HepG2 (cell line): ENCODE measurements around the gene TRIM62. TPM values are rescaled to one million over a fixed set of nuclear protein-coding genes. Genes with fewer than 3 reads are reported as not detected.

Experiments used
- BORCS8-MEF2B ChIP-seq: sonication (generic); formaldehyde crosslinking; IDR thresholded peaks from 2 replicates; pipeline ENCODE4 v1.8.0; 2022; ENCODE audit warnings: mild to moderate bottlenecking, missing genetic modification reagents
- FOXA3 ChIP-seq: IDR thresholded peaks from 2 replicates; pipeline ENCODE4 v1.6.1; 2016; ENCODE audit warnings: missing genetic modification reagents, missing compliant biosample characterization
- MBNL3 ChIP-seq: fragments of 250-450 bp; sonication (Bioruptor Pico); conservative IDR thresholded peaks from 2 replicates; pipeline ENCODE4 v1.8.0; 2022; ENCODE audit warnings: mild to moderate bottlenecking, inconsistent platforms
- MLLT10 ChIP-seq: sonication (generic); formaldehyde crosslinking; IDR thresholded peaks from 2 replicates; pipeline ENCODE4 v1.4.0; 2020; ENCODE audit warnings: missing genetic modification reagents
- NFE2 ChIP-seq: sonication (generic); formaldehyde crosslinking; IDR thresholded peaks from 2 replicates; pipeline ENCODE4 v1.4.0; 2020; ENCODE audit warnings: missing genetic modification reagents
- NFYB ChIP-seq: sonication (generic); formaldehyde crosslinking; IDR thresholded peaks from 2 replicates; pipeline ENCODE4 v1.4.0; 2020; ENCODE audit warnings: missing genetic modification reagents
- NRL ChIP-seq: sonication (generic); formaldehyde crosslinking; IDR thresholded peaks from 2 replicates; pipeline ENCODE4 v1.5.0; 2020; ENCODE audit warnings: missing genetic modification reagents, mild to moderate bottlenecking, moderate library complexity, borderline replicate concordance
- PRPF4 ChIP-seq: fragments of 200-400 bp; formaldehyde crosslinking; IDR thresholded peaks from 2 replicates; pipeline ENCODE4 v1.6.1; 2016; ENCODE audit warnings: low read length, low read depth; ENCODE audit not compliant: poor library complexity, severe bottlenecking
- RAD51 ChIP-seq: fragments of 450-650 bp; IDR thresholded peaks from 2 replicates; pipeline ENCODE4 v1.6.1; 2016; ENCODE audit warnings: borderline replicate concordance
- SATB2 ChIP-seq: sonication (generic); formaldehyde crosslinking; IDR thresholded peaks from 2 replicates; pipeline ENCODE4 v1.5.0; 2020; ENCODE audit warnings: missing genetic modification reagents
- SIX4 ChIP-seq: sonication (generic); formaldehyde crosslinking; IDR thresholded peaks from 2 replicates; pipeline ENCODE4 v1.4.0; 2020; ENCODE audit warnings: missing genetic modification reagents
- SOX6 ChIP-seq, 2 experiments: fragments of 450-650 bp in 1 of 2; sonication (generic) in 1 of 2; formaldehyde crosslinking in 1 of 2; IDR thresholded peaks; 2 replicates each; pipeline versions ENCODE4 v1.4.0 to v1.6.1; 2017 to 2020; ENCODE audit warnings: antibody characterized with exemption in 1 of 2, mild to moderate bottlenecking in 1 of 2, missing genetic modification reagents in 1 of 2
- SRY ChIP-seq: sonication (generic); formaldehyde crosslinking; IDR thresholded peaks from 2 replicates; pipeline ENCODE4 v1.8.0; 2022; ENCODE audit warnings: mild to moderate bottlenecking, missing genetic modification reagents
- TBL1XR1 ChIP-seq: fragments of 150-350 bp; IDR thresholded peaks from 2 replicates; pipeline ENCODE4 v1.6.1; 2014; ENCODE audit warnings: borderline replicate concordance, low read length; ENCODE audit not compliant: partially characterized antibody
- ZNF121 ChIP-seq: sonication (generic); formaldehyde crosslinking; IDR thresholded peaks from 2 replicates; pipeline ENCODE4 v1.5.0; 2020; ENCODE audit warnings: mild to moderate bottlenecking, missing genetic modification reagents
- ZNF24 ChIP-seq: fragments of 450-650 bp; IDR thresholded peaks from 2 replicates; pipeline ENCODE4 v1.6.1; 2017; ENCODE audit warnings: antibody characterized with exemption, mild to moderate bottlenecking
- ZNF317 ChIP-seq: sonication (generic); formaldehyde crosslinking; IDR thresholded peaks from 2 replicates; pipeline ENCODE4 v1.5.0; 2020; ENCODE audit warnings: mild to moderate bottlenecking, missing genetic modification reagents
- ZNF329 ChIP-seq: sonication (generic); formaldehyde crosslinking; IDR thresholded peaks from 2 replicates; pipeline ENCODE4 v1.9.0; 2021; ENCODE audit warnings: low read depth, mild to moderate bottlenecking, missing genetic modification reagents
- ZNF564 ChIP-seq: sonication (generic); formaldehyde crosslinking; IDR thresholded peaks from 2 replicates; pipeline ENCODE4 v1.8.1; 2023; ENCODE audit warnings: mild to moderate bottlenecking, missing genetic modification reagents
- ZNF781 ChIP-seq: sonication (generic); formaldehyde crosslinking; IDR thresholded peaks from 2 replicates; pipeline ENCODE4 v1.5.1; 2020; ENCODE audit warnings: borderline replicate concordance, mild to moderate bottlenecking, missing genetic modification reagents; ENCODE audit errors: not compliant biosample characterization
- polyA plus RNA-seq, 8 experiments: library from polyadenylated mRNA; depleted of rRNA in 3 of 8; stranded (reverse) in 7 of 8; unstranded in 1 of 8; fragments of >200 nt; fragmentation: Illumina TruSeq in 4 of 8; extraction: Trizol in 4 of 8; gene quantifications; 2 replicates each; pipeline versions ENCODE4 v1.2.1 to v1.2.3, GENCODE V29; 2011 to 2016; ENCODE audit warnings: low read depth in 4 of 8, missing spikeins in 1 of 8, mixed read lengths in 1 of 8; ENCODE audit not compliant: insufficient read depth in 1 of 8
- total RNA-seq, 5 experiments: library from RNA; depleted of rRNA; stranded (reverse); fragments of >200 nt; fragmentation: Illumina TruSeq; extraction: Trizol; gene quantifications; 2 replicates each; pipeline ENCODE4 v1.2.3, GENCODE V29; 2016; ENCODE audit warnings: low read depth in 1 of 5
- TF ChIP-seq, protein P1 (sequence below): sonication (generic); formaldehyde crosslinking; IDR thresholded peaks from 2 replicates; pipeline ENCODE4 v1.4.0; 2020; ENCODE audit warnings: missing genetic modification reagents, mild to moderate bottlenecking, borderline replicate concordance
- TF ChIP-seq, protein P2 (sequence below): sonication (generic); formaldehyde crosslinking; conservative IDR thresholded peaks from 2 replicates; pipeline ENCODE4 v1.8.0; 2022; ENCODE audit warnings: missing genetic modification reagents
- TF ChIP-seq, protein P3 (sequence below): sonication (generic); formaldehyde crosslinking; IDR thresholded peaks from 2 replicates; pipeline ENCODE4 v1.8.1; 2023; ENCODE audit warnings: missing genetic modification reagents, mild to moderate bottlenecking, borderline replicate concordance
- TF ChIP-seq, protein P4 (sequence below): sonication (generic); formaldehyde crosslinking; IDR thresholded peaks from 2 replicates; pipeline ENCODE4 v1.8.0; 2022; ENCODE audit warnings: mild to moderate bottlenecking, missing genetic modification reagents, moderate library complexity

The TRIM62 gene
- total and polyA plus RNA-seq, 2 of the 13 experiments (the other 11 are each of a cell fraction or from before 2014, with no cell fraction given) = 0.53 to 0.57 TPM

DNA sequence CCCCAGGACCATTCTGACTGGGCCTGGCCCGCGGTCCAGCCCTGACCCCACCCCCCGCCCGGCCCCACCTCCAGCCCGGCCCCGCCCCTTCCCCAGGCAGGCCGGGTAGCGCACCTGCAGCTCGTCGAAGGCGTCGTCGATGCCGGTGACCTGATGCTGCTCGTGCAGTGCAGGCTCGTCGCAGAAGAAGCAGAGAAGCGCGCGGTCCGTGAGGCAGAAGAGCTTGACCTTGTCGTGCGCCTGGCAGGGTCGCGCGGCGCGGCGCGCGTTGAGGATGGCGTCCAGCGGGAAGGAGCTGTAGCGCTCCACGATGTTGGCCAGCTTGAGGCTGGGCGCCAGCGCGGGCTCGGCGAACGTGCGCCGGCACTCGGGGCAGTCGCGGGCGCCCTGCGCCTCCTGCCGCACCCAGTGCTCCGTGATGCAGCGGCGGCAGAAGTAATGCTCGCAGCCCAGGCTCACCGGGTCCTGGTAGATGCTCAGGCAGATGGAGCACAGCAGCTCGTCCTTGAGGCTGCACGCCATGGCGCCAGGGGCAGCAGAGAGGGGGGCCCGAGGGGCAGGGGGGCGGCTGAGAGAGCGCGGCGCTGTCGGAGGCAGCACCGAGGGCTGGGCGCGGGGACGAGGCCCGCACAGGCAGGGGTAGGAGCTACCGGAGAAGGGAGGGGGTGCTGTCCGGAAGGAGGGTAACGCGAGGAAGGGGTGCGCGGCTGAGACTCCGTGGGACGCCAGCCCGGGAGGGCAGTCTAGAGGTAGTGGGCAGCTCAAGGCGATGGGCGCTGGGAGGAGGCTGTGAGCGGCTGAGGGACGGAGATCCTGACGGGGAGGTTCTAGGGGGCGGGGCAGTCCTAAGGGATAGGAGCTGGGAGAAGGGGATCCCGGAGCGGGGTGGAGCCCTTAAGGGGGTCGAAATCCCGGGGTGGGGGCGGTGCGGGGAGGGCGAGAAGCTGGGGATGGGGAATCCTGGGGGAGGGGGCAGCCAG, 642 bp downstream of the TRIM62 start (continued):
- TF ChIP-seq, protein P1, sequence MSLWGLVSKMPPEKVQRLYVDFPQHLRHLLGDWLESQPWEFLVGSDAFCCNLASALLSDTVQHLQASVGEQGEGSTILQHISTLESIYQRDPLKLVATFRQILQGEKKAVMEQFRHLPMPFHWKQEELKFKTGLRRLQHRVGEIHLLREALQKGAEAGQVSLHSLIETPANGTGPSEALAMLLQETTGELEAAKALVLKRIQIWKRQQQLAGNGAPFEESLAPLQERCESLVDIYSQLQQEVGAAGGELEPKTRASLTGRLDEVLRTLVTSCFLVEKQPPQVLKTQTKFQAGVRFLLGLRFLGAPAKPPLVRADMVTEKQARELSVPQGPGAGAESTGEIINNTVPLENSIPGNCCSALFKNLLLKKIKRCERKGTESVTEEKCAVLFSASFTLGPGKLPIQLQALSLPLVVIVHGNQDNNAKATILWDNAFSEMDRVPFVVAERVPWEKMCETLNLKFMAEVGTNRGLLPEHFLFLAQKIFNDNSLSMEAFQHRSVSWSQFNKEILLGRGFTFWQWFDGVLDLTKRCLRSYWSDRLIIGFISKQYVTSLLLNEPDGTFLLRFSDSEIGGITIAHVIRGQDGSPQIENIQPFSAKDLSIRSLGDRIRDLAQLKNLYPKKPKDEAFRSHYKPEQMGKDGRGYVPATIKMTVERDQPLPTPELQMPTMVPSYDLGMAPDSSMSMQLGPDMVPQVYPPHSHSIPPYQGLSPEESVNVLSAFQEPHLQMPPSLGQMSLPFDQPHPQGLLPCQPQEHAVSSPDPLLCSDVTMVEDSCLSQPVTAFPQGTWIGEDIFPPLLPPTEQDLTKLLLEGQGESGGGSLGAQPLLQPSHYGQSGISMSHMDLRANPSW = no peak
- TF ChIP-seq SRY (CRISPR knock-in tag) (peak; percentile 23; the same call in 1 of the 2 replicates), ZNF121 (CRISPR knock-in tag) (no peak), TBL1XR1 (no peak), ZNF329 (CRISPR knock-in tag) (no peak), FOXA3 (CRISPR knock-in tag) (no peak), ZNF564 (peak; percentile 82), RAD51 (no peak), NFYB (CRISPR knock-in tag) (no peak), ZNF317 (CRISPR knock-in tag) (no peak), ZNF781 (CRISPR knock-in tag) (no peak), MBNL3 (CRISPR knock-in tag) (no peak), MLLT10 (CRISPR knock-in tag) (no peak), PRPF4 (no peak), BORCS8-MEF2B (CRISPR knock-in tag) (peak; percentile 65; the same call in 1 of the 2 replicates), SIX4 (no peak), SOX6 (IDR thresholded peaks at IDR 0.05) (no peak), SOX6 (CRISPR knock-in tag; IDR thresholded peaks at IDR 0.05) (no peak), NRL (CRISPR knock-in tag) (peak; percentile 83), SATB2 (CRISPR knock-in tag) (0 out of 2 replicates have a peak, but pooled peaks have one; percentile 39), NFE2 (CRISPR knock-in tag) (no peak), ZNF24 (no peak)
- TF ChIP-seq, protein P2, sequence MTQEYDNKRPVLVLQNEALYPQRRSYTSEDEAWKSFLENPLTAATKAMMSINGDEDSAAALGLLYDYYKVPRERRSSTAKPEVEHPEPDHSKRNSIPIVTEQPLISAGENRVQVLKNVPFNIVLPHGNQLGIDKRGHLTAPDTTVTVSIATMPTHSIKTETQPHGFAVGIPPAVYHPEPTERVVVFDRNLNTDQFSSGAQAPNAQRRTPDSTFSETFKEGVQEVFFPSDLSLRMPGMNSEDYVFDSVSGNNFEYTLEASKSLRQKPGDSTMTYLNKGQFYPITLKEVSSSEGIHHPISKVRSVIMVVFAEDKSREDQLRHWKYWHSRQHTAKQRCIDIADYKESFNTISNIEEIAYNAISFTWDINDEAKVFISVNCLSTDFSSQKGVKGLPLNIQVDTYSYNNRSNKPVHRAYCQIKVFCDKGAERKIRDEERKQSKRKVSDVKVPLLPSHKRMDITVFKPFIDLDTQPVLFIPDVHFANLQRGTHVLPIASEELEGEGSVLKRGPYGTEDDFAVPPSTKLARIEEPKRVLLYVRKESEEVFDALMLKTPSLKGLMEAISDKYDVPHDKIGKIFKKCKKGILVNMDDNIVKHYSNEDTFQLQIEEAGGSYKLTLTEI (CRISPR knock-in tag) = no peak
- TF ChIP-seq, protein P3, sequence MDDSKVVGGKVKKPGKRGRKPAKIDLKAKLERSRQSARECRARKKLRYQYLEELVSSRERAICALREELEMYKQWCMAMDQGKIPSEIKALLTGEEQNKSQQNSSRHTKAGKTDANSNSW (CRISPR knock-in tag) = no peak; the same call in 1 of the 2 replicates
- TF ChIP-seq, protein P4, sequence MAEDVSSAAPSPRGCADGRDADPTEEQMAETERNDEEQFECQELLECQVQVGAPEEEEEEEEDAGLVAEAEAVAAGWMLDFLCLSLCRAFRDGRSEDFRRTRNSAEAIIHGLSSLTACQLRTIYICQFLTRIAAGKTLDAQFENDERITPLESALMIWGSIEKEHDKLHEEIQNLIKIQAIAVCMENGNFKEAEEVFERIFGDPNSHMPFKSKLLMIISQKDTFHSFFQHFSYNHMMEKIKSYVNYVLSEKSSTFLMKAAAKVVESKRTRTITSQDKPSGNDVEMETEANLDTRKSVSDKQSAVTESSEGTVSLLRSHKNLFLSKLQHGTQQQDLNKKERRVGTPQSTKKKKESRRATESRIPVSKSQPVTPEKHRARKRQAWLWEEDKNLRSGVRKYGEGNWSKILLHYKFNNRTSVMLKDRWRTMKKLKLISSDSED (CRISPR knock-in tag) = no peak
